Ascending aorta (tissue), 2 donors: ENCODE measurements around the gene PCDH9. TPM values are rescaled to one million over a fixed set of nuclear protein-coding genes. Genes with fewer than 3 reads are reported as not detected.

Source experiments
- DNase-seq, 2 donors: peaks; one replicate each; pipeline ENCODE4 v3.0.0-alpha.2; 2019; ENCODE audit warnings: low spot score in 2 of 2
- H3K27ac ChIP-seq, 2 donors: fragments of 200-600 bp; sonication (generic); one replicate each; pipeline ENCODE4 v1.5.1; 2016 to 2017; ENCODE audit warnings: mild to moderate bottlenecking in 1 of 2
- H3K27me3 ChIP-seq: fragments of 200-600 bp; sonication (generic); one replicate; pipeline ENCODE4 v1.5.1; 2017
- H3K36me3 ChIP-seq, 2 donors: fragments of 200-600 bp; sonication (generic); one replicate each; pipeline ENCODE4 v1.5.1; 2016
- H3K4me1 ChIP-seq, 2 donors: fragments of 200-600 bp; sonication (generic); one replicate each; pipeline ENCODE4 v1.5.1; 2016 to 2017; ENCODE audit warnings: mild to moderate bottlenecking in 1 of 2
- H3K4me3 ChIP-seq, 2 donors: fragments of 200-600 bp; sonication (generic); one replicate each; pipeline ENCODE4 v1.5.1; 2016 to 2017; ENCODE audit warnings: mild to moderate bottlenecking in 1 of 2
- H3K9me3 ChIP-seq, 2 donors: fragments of 200-600 bp; sonication (generic); one replicate each; pipeline ENCODE4 v1.5.1; 2016
- CTCF ChIP-seq, 3 experiments: fragments of 200-600 bp in 2 of 3; fragments of 450-650 bp in 1 of 3; sonication (generic) in 2 of 3; IDR thresholded peaks; one replicate each; pipeline ENCODE4 v1.5.1; 2016 to 2019; ENCODE audit warnings: antibody characterized with exemption in 3 of 3, mild to moderate bottlenecking in 1 of 3, moderate library complexity in 1 of 3
- intact Hi-C: fragments of 100-400 bp; cut with DNase I; formaldehyde crosslinking; loops from one replicate; pipeline ENCODE4 v1.15.1; 2023
- total RNA-seq: library from RNA; depleted of rRNA; stranded (reverse); fragments of >200 nt; gene quantifications from one replicate; pipeline ENCODE4 v1.1.0, GENCODE V29; 2016

Gene PCDH9
- total RNA-seq, 1 donor from 2014 or later = 3.6 TPM

GRCh38 chr13:67208552-67208951 lies 21.6 kb downstream of the PCDH9 start:
- Histone ChIP-seq H3K4me1 (no peaks in the 10 kb centered on the region), H3K27me3 (no peaks in the 10 kb centered on the region), H3K36me3 (no peaks in the 10 kb centered on the region), H3K27ac (no peak overlapping the region), H3K9me3 (no peaks in the 10 kb centered on the region), H3K4me3 (no peak overlapping the region)
- intact Hi-C loops = no loop called here
- no peak for TF ChIP-seq CTCF (IDR thresholded peaks at IDR 0.05)
- DNase-seq = no peak

DNA sequence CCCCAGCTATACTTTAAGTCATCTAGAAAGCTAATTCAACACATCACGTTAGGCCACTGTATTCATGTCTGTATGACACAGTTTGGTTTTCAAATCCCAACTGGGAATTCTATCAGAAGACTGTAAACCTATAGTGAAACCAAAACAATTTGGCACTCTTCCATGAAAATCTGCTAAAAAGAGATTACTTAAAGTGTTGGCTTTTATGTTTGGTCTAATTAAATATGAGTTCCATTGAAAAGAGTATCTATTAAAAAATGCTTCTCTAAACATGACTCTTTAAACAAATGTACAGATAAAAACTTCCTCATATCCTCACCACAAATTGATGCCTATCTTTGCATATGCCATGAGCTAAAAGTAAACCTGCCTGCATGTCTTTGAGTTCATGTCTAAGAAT lies 25.4 kb downstream of the PCDH9 start:
- intact Hi-C loops = no loop called here
- no peak for DNase-seq
- Histone ChIP-seq H3K36me3 (no peaks in the 10 kb centered on the region), H3K4me1 (no peaks in the 10 kb centered on the region), H3K9me3 (no peaks in the 10 kb centered on the region), H3K27ac (no peak overlapping the region), H3K4me3 (no peak overlapping the region), H3K27me3 (no peaks in the 10 kb centered on the region)
- no peak for TF ChIP-seq CTCF (IDR thresholded peaks at IDR 0.05)

- H3K4me1 ChIP-seq = no peaks in the 10 kb centered on the region
- no peaks in the 10 kb centered on the region for H3K27me3 ChIP-seq
- intact Hi-C loops = no loop called here
- no peak overlapping the region for H3K4me3 ChIP-seq
- H3K9me3 ChIP-seq = no peaks in the 10 kb centered on the region
- H3K36me3 ChIP-seq = no peaks in the 10 kb centered on the region
- TF ChIP-seq CTCF (IDR thresholded peaks at IDR 0.05) = no peak
- H3K27ac ChIP-seq = no peak overlapping the region
- no peak for DNase-seq
These were observed 29.5 kb downstream of the PCDH9 start for GRCh38 chr13:67200605-67201004.

- no peaks in the 10 kb centered on the region for H3K4me1 ChIP-seq
- TF ChIP-seq CTCF (IDR thresholded peaks at IDR 0.05) = no peak
- H3K9me3 ChIP-seq = no peaks in the 10 kb centered on the region
- H3K27ac ChIP-seq = no peak overlapping the region
- no peak for DNase-seq
- H3K27me3 ChIP-seq = no peaks in the 10 kb centered on the region
- no peak overlapping the region for H3K4me3 ChIP-seq
- H3K36me3 ChIP-seq = no peaks in the 10 kb centered on the region
- intact Hi-C loops = no loop called here
These were observed 30.0 kb downstream of the PCDH9 start for GRCh38 chr13:67200183-67200582.

DNA sequence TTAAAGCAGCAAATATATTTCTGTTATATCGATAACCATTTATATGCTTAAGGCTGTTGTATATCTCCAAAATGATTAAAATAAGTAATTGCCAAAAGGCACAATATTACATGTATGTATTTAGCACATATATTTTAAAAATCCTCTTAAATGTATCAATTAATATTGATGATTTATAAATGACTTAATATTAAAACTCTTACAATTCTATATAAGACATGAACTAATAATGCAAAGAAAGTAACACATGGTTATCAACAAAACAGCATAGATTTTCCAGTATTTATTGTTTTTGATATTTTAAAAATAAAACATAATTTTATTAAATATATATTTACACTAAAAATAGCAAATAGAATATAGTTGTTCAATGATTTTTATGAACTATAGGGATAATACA lies 32.4 kb downstream of the PCDH9 start:
- Histone ChIP-seq H3K27ac (no peak overlapping the region), H3K36me3 (no peaks in the 10 kb centered on the region), H3K9me3 (no peaks in the 10 kb centered on the region), H3K4me1 (no peaks in the 10 kb centered on the region), H3K4me3 (no peak overlapping the region), H3K27me3 (no peaks in the 10 kb centered on the region)
- no peak for TF ChIP-seq CTCF (IDR thresholded peaks at IDR 0.05)
- intact Hi-C loops = no loop called here
- no peak for DNase-seq

DNA sequence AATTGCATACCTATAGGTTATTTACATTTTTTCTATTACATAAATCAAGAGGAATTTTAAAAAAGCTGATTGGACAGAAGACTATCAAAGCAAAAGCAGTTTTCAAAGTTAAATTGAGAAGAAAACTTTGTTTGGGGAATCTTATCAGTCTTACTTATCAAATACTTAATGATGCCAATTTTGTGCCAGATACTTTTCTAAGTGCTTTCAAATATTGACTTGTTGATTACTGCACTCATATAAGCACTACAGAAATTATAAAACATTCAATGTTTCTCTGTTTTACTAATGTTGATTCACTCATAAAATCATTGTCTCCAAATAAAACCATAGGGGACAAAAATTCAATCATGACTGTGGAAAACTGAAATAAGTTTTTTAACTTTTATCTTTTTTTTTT lies 36.2 kb downstream of the PCDH9 start:
- DNase-seq = no peak

More for the DNA sequence above, 36.2 kb downstream of the PCDH9 start:
- intact Hi-C loops = no loop called here
- H3K36me3 ChIP-seq = no peaks in the 10 kb centered on the region
- H3K4me3 ChIP-seq = no peak overlapping the region
- H3K27ac ChIP-seq = no peak overlapping the region
- H3K27me3 ChIP-seq = no peaks in the 10 kb centered on the region
- no peaks in the 10 kb centered on the region for H3K4me1 ChIP-seq
- TF ChIP-seq CTCF (IDR thresholded peaks at IDR 0.05) = no peak
- no peaks in the 10 kb centered on the region for H3K9me3 ChIP-seq
